Measurements from ENCODE around the gene RNF133. TPM values are rescaled to one million over a fixed set of nuclear protein-coding genes. Genes with fewer than 3 reads are reported as not detected.
"Not testable (repeated sequence)": the region's sequence is repeated elsewhere in the genome, so short reads cannot be mapped to it uniquely, and the experiment has no call there.

Gene RNF133
- total and polyA plus RNA-seq, 2 donors (not counting 1 experiment from before 2014, with no cell fraction given): not detected

GRCh38 chr7:122684504-122684903, 14.4 kb downstream of the RNF133 start:
- no peaks in the 10 kb centered on the region for H4K20me1 ChIP-seq (ENCODE audit: control insufficient read depth, insufficient read depth, low read length, poor library complexity, severe bottlenecking)
- H3K4me1 ChIP-seq (ENCODE audit: control insufficient read depth in 2 of 2, insufficient read depth in 2 of 2, low read length in 2 of 2): no peaks in the 10 kb centered on the region
- no peak for TF ChIP-seq EZH2 (IDR thresholded peaks at IDR 0.05; ENCODE audit: borderline replicate concordance, insufficient read depth, low read depth, low read length, poor library complexity, severe bottlenecking)
- TF ChIP-seq, protein P1, sequence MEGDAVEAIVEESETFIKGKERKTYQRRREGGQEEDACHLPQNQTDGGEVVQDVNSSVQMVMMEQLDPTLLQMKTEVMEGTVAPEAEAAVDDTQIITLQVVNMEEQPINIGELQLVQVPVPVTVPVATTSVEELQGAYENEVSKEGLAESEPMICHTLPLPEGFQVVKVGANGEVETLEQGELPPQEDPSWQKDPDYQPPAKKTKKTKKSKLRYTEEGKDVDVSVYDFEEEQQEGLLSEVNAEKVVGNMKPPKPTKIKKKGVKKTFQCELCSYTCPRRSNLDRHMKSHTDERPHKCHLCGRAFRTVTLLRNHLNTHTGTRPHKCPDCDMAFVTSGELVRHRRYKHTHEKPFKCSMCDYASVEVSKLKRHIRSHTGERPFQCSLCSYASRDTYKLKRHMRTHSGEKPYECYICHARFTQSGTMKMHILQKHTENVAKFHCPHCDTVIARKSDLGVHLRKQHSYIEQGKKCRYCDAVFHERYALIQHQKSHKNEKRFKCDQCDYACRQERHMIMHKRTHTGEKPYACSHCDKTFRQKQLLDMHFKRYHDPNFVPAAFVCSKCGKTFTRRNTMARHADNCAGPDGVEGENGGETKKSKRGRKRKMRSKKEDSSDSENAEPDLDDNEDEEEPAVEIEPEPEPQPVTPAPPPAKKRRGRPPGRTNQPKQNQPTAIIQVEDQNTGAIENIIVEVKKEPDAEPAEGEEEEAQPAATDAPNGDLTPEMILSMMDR (IDR thresholded peaks at IDR 0.05): no peak
- no peaks in the 10 kb centered on the region for H3K27me3 Mint-ChIP-seq
- intact Hi-C loops (cut with micrococcal nuclease): no loop called here
- ATAC-seq (ENCODE audit: low read depth): no peak
- no peaks in the 10 kb centered on the region for H3K4me1 Mint-ChIP-seq
- peaks cover 0 to 7% (median 0%) of the 10 kb centered on the region in 3 donors for H3K9me3 ChIP-seq (ENCODE audit: control extremely low read depth in 1 of 3, control insufficient read depth in 2 of 3, insufficient read depth in 1 of 3, low read length in 2 of 3)
- no peak overlapping the region for H3K4me3 ChIP-seq (ENCODE audit: control extremely low read depth in 1 of 5, extremely low read depth in 1 of 5, insufficient read depth in 1 of 5, low read depth in 2 of 5, low read length in 4 of 5)
- POLR2A ChIA-PET: no interaction called here
- H3K27ac Mint-ChIP-seq: no peak overlapping the region
- H3K27me3 ChIP-seq (replicated peaks in 1 of 4; ENCODE audit: control extremely low read depth in 1 of 4, control insufficient read depth in 3 of 4, insufficient read depth in 4 of 4, low read length in 3 of 4): no peaks in the 10 kb centered on the region
- H3K36me3 ChIP-seq (replicated peaks in 1 of 2; ENCODE audit: control extremely low read depth in 1 of 2, control insufficient read depth in 1 of 2, extremely low read depth in 1 of 2, insufficient read depth in 2 of 2, low read length in 1 of 2): no peaks in the 10 kb centered on the region
- WGBS (ENCODE audit: insufficient coverage): no CpG with 5 or more reads among the region's 2 CpGs
- H2AFZ ChIP-seq (ENCODE audit: insufficient read depth, low read depth, low read length, poor library complexity, severe bottlenecking): no peak overlapping the region
- no peak for DNase-seq
- no peak overlapping the region for H3K4me3 Mint-ChIP-seq
- no peaks in the 10 kb centered on the region for H3K9me3 Mint-ChIP-seq (ENCODE audit: insufficient read depth)
- H3K79me2 ChIP-seq (ENCODE audit: control insufficient read depth, insufficient read depth, low read length): no peaks in the 10 kb centered on the region
- no peak overlapping the region for H3K27ac ChIP-seq (ENCODE audit: low read length in 2 of 2)
- H3K9ac ChIP-seq (ENCODE audit: low read length): no peak overlapping the region
- CTCF ChIA-PET: no interaction called here
- no peak overlapping the region for H3K4me2 ChIP-seq (replicated peaks; ENCODE audit: low read depth, low read length, poor library complexity, severe bottlenecking)

GRCh38 chr7:122682815-122683550, 15.9 kb downstream of the RNF133 start:
- CTCF ChIA-PET: no interaction called here
- Mint-ChIP-seq H3K4me1 (no peaks in the 10 kb centered on the region), H3K27me3 (no peaks in the 10 kb centered on the region), H3K9me3 (ENCODE audit: insufficient read depth) (peaks cover 6% of the 10 kb centered on the region), H3K4me3 (no peak overlapping the region), H3K27ac (no peak overlapping the region)
- Histone ChIP-seq H3K27ac (ENCODE audit: low read length in 2 of 2) (no peak overlapping the region), H3K9me3 (ENCODE audit: control extremely low read depth in 1 of 3, control insufficient read depth in 2 of 3, insufficient read depth in 1 of 3, low read length in 2 of 3) (peaks cover 0 to 3% (median 0%) of the 10 kb centered on the region in 3 donors), H3K4me1 (ENCODE audit: control insufficient read depth in 2 of 2, insufficient read depth in 2 of 2, low read length in 2 of 2) (no peaks in the 10 kb centered on the region), H3K4me2 (replicated peaks; ENCODE audit: low read depth, low read length, poor library complexity, severe bottlenecking) (no peak overlapping the region), H3K9ac (ENCODE audit: low read length) (no peak overlapping the region), H3K79me2 (ENCODE audit: control insufficient read depth, insufficient read depth, low read length) (no peaks in the 10 kb centered on the region), H3K4me3 (ENCODE audit: control extremely low read depth in 1 of 5, extremely low read depth in 1 of 5, insufficient read depth in 1 of 5, low read depth in 2 of 5, low read length in 4 of 5) (no peak overlapping the region), H3K36me3 (replicated peaks in 1 of 2; ENCODE audit: control extremely low read depth in 1 of 2, control insufficient read depth in 1 of 2, extremely low read depth in 1 of 2, insufficient read depth in 2 of 2, low read length in 1 of 2) (no peaks in the 10 kb centered on the region), H3K27me3 (replicated peaks in 1 of 4; ENCODE audit: control extremely low read depth in 1 of 4, control insufficient read depth in 3 of 4, insufficient read depth in 4 of 4, low read length in 3 of 4) (no peaks in the 10 kb centered on the region), H2AFZ (ENCODE audit: insufficient read depth, low read depth, low read length, poor library complexity, severe bottlenecking) (no peak overlapping the region), H4K20me1 (ENCODE audit: control insufficient read depth, insufficient read depth, low read length, poor library complexity, severe bottlenecking) (no peaks in the 10 kb centered on the region)
- intact Hi-C loops (cut with micrococcal nuclease): no loop called here
- POLR2A ChIA-PET: no interaction called here
- ATAC-seq (ENCODE audit: low read depth) (no peak), DNase-seq (no peak)
- TF ChIP-seq EZH2 (IDR thresholded peaks at IDR 0.05; ENCODE audit: borderline replicate concordance, insufficient read depth, low read depth, low read length, poor library complexity, severe bottlenecking): no peak
- TF ChIP-seq, protein P1 (IDR thresholded peaks at IDR 0.05): no peak
- 88% methylated on average over 5 of the region's 8 CpGs for whole genome bisulfite sequencing (ENCODE audit: insufficient coverage)

GRCh38 chr7:122681186-122681585, 17.7 kb downstream of the RNF133 start:
- intact Hi-C loops (cut with micrococcal nuclease); POLR2A ChIA-PET: not testable (repeated sequence)

More at GRCh38 chr7:122681186-122681585, 17.7 kb downstream of the RNF133 start:
- CTCF ChIA-PET; H3K79me2 ChIP-seq (ENCODE audit: control insufficient read depth, insufficient read depth, low read length); H3K36me3 ChIP-seq (replicated peaks in 1 of 2; ENCODE audit: control extremely low read depth in 1 of 2, control insufficient read depth in 1 of 2, extremely low read depth in 1 of 2, insufficient read depth in 2 of 2, low read length in 1 of 2); ATAC-seq (ENCODE audit: low read depth); H4K20me1 ChIP-seq (ENCODE audit: control insufficient read depth, insufficient read depth, low read length, poor library complexity, severe bottlenecking); H3K27me3 Mint-ChIP-seq; H3K9ac ChIP-seq (ENCODE audit: low read length); H3K4me3 Mint-ChIP-seq; DNase-seq; H3K4me1 ChIP-seq (ENCODE audit: control insufficient read depth in 2 of 2, insufficient read depth in 2 of 2, low read length in 2 of 2); H3K9me3 ChIP-seq (ENCODE audit: control extremely low read depth in 1 of 3, control insufficient read depth in 2 of 3, insufficient read depth in 1 of 3, low read length in 2 of 3); H3K27ac Mint-ChIP-seq; H3K4me1 Mint-ChIP-seq; H3K27me3 ChIP-seq (replicated peaks in 1 of 4; ENCODE audit: control extremely low read depth in 1 of 4, control insufficient read depth in 3 of 4, insufficient read depth in 4 of 4, low read length in 3 of 4); H3K27ac ChIP-seq (ENCODE audit: low read length in 2 of 2); H3K4me2 ChIP-seq (replicated peaks; ENCODE audit: low read depth, low read length, poor library complexity, severe bottlenecking); H3K9me3 Mint-ChIP-seq (ENCODE audit: insufficient read depth); H2AFZ ChIP-seq (ENCODE audit: insufficient read depth, low read depth, low read length, poor library complexity, severe bottlenecking); H3K4me3 ChIP-seq (ENCODE audit: control extremely low read depth in 1 of 5, extremely low read depth in 1 of 5, insufficient read depth in 1 of 5, low read depth in 2 of 5, low read length in 4 of 5): not testable (repeated sequence)
- 91% methylated on average over 14 of the region's 16 CpGs for WGBS (ENCODE audit: insufficient coverage)

Data from B cell (primary cell).